ENCODE data around the gene COPB2. TPM values are rescaled to one million over a fixed set of nuclear protein-coding genes. Genes with fewer than 3 reads are reported as not detected.
A peak's percentile ranks its signal among the peaks of the same experiment; 100 is the strongest.

Gene COPB2
- total RNA-seq, 4 donors from 2014 or later = 80.0 to 110 (median 87.4) TPM

- no peaks in the 10 kb centered on the region for H3K27me3 ChIP-seq
- H3K36me3 ChIP-seq = peaks cover 22 to 100% of the 10 kb centered on the region in 2 donors
- no peak for ATAC-seq
- H3K4me1 ChIP-seq = peaks cover 0 to 6% (median 0%) of the 10 kb centered on the region in 3 donors
- H3K4me3 ChIP-seq = no peak overlapping the region
- no peaks in the 10 kb centered on the region for H3K9me3 ChIP-seq
- WGBS, 2 donors (ENCODE audit: low coverage in 1 of 2) = 90 to 96% methylated on average over 3 of the region's 4 CpGs
- TF ChIP-seq CTCF (IDR thresholded peaks at IDR 0.05) (no peak), EP300 (IDR thresholded peaks at IDR 0.05) (no peak), POLR2A (IDR thresholded peaks at IDR 0.05) (no peak), POLR2AphosphoS5 (IDR thresholded peaks at IDR 0.05) (no peak)
- H3K27ac ChIP-seq = no peak overlapping the region
These were observed 34.8 kb downstream of the COPB2 start for GRCh38 chr3:139354661-139355060.

- Histone ChIP-seq H3K27me3 (no peaks in the 10 kb centered on the region), H3K36me3 (peaks cover 21 to 100% of the 10 kb centered on the region in 2 donors), H3K9me3 (no peaks in the 10 kb centered on the region), H3K4me3 (no peak overlapping the region), H3K4me1 (peaks cover 0 to 4% (median 0%) of the 10 kb centered on the region in 3 donors), H3K27ac (no peak overlapping the region)
- no peak for TF ChIP-seq POLR2A (IDR thresholded peaks at IDR 0.05)
- TF ChIP-seq CTCF (IDR thresholded peaks at IDR 0.05) = peak in 3 of 4 experiments; percentile 13 to 39 (median 39)
- no peak for ATAC-seq
- 56 to 78% methylated on average over 3 of the region's 3 CpGs for WGBS, 2 donors (ENCODE audit: low coverage in 1 of 2)
These were observed 35.4 kb downstream of the COPB2 start for GRCh38 chr3:139353920-139354556.

GRCh38 chr3:139346771-139347170 lies 42.7 kb downstream of the COPB2 start:
- H3K4me1 ChIP-seq = peaks cover 0 to 26% (median 7%) of the 10 kb centered on the region in 3 donors

GRCh38 chr3:139343895-139344856 lies 45.3 kb downstream of the COPB2 start, which contains the start of gene MRPS22:
Gene MRPS22, plus strand, starts transcription at chr3:139344020. Its CDS starts 7 bp downstream, at chr3:139344027.
- Histone ChIP-seq H3K27ac (peak within 1 kb of the TSS; percentile 24 to 89 (median 84)), H3K4me1 (peaks cover 0 to 26% (median 7%) of the 10 kb centered on the region in 3 donors), H3K9me3 (no peaks in the 10 kb centered on the region), H3K4me3 (peak within 1 kb of the TSS; percentile 80 to 85), H3K36me3 (peaks cover 3 to 26% of the 10 kb centered on the region in 2 donors), H3K27me3 (no peaks in the 10 kb centered on the region)
- ATAC-seq = peak; percentile 95
- TF ChIP-seq CTCF (IDR thresholded peaks at IDR 0.05) (peak in 1 of 4 experiments; percentile 11), EP300 (IDR thresholded peaks at IDR 0.05) (no peak), POLR2A (IDR thresholded peaks at IDR 0.05) (peak in 1 of 2 donors; percentile 11), POLR2AphosphoS5 (IDR thresholded peaks at IDR 0.05) (peak; percentile 42)
- 0% methylated on average over 8 to 28 of the region's 37 CpGs for WGBS, 2 donors (ENCODE audit: low coverage in 1 of 2)

More at GRCh38 chr3:139346771-139347170, 42.7 kb downstream of the COPB2 start:
- Histone ChIP-seq H3K9me3 (no peaks in the 10 kb centered on the region), H3K36me3 (peaks cover 10 to 52% of the 10 kb centered on the region in 2 donors), H3K27ac (no peak overlapping the region), H3K4me3 (no peak overlapping the region), H3K27me3 (no peaks in the 10 kb centered on the region)
- TF ChIP-seq CTCF (IDR thresholded peaks at IDR 0.05) = no peak
- no peak for TF ChIP-seq POLR2A (IDR thresholded peaks at IDR 0.05)
- no peak for ATAC-seq
- 71 to 74% methylated on average over 1 to 2 of the region's 2 CpGs for WGBS, 2 donors (ENCODE audit: low coverage in 1 of 2)

Data from gastroesophageal sphincter (tissue), 4 donors.